Measurements from ENCODE around the gene MOB1B.
"Not testable (repeated sequence)": the region's sequence is repeated elsewhere in the genome, so short reads cannot be mapped to it uniquely, and the experiment has no call there.

Gene MOB1B

GRCh38 chr4:70901984-70902576 is at the start of gene MOB1B:
TSS of gene MOB1B (plus strand) at chr4:70902369. CDS start at chr4:70902537, 168 bp downstream.
- in situ Hi-C loops (cut with HindIII; ENCODE audit: low sequenced_read_pairs): no loop called here

GRCh38 chr4:70855464-70855863 is 46.7 kb upstream of the MOB1B start:
- in situ Hi-C loops (cut with HindIII; ENCODE audit: low sequenced_read_pairs): no loop called here

- in situ Hi-C loops (cut with HindIII; ENCODE audit: low sequenced_read_pairs): no loop called here
These were observed 43.7 kb upstream of the MOB1B start for GRCh38 chr4:70858454-70858853.

DNA sequence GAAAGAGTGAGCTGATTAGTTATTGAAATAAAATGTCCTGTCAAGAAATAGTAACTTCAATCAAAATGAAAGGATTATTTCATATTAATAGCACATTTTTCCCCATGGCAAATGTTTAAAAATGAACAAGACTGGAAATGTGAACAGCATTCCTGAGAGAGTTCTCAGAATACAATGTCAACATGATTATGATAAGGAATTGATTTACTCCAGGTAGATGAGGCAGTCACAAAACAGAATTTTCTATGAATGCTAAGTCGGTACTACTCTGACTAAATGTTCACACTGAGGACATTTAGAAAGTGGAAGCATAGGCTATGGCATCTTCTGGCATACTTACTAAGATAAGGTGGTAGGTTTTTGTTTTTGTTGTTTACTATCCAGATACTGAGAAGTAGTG is 43.1 kb upstream of the MOB1B start:
- in situ Hi-C loops (cut with HindIII; ENCODE audit: low sequenced_read_pairs): no loop called here

DNA sequence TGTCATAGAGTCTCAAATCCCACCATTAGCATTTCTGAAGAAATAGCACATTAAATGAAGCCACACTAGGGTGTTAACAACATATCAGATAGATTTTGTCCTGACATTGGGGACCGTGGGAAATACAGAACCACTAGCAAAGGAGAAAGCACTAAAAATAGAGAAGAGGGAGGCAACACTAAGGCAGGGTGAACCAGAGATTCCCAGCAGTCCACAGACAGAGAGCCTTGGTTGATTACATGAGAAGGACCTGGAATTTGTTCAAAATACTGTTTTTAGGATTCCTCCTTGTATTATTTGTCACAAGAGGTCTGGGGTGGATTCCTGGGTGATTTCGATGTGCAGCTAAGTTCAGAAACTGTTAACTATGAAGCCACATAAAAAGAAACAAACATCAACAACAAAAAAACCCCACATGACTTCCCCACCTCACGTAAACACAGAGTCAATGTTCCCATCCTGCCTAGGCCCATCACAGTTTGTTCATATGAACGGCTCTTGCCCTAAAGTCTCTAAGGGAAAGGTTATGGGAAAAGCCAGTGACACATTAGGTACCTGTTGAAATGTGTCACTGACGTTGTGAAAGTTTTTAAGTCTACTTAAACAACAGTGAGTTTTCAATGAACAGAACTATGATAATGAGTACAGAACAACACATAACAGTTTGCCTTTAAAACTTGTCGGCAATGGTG is 38.9 kb upstream of the MOB1B start:
- in situ Hi-C loops (cut with HindIII; ENCODE audit: low sequenced_read_pairs): no loop called here

GRCh38 chr4:70868778-70869177 is 33.4 kb upstream of the MOB1B start:
- in situ Hi-C loops (cut with HindIII; ENCODE audit: low sequenced_read_pairs): no loop called here

- in situ Hi-C loops (cut with HindIII; ENCODE audit: low sequenced_read_pairs): no loop called here
These were observed 29.0 kb upstream of the MOB1B start for GRCh38 chr4:70873216-70873615.

DNA sequence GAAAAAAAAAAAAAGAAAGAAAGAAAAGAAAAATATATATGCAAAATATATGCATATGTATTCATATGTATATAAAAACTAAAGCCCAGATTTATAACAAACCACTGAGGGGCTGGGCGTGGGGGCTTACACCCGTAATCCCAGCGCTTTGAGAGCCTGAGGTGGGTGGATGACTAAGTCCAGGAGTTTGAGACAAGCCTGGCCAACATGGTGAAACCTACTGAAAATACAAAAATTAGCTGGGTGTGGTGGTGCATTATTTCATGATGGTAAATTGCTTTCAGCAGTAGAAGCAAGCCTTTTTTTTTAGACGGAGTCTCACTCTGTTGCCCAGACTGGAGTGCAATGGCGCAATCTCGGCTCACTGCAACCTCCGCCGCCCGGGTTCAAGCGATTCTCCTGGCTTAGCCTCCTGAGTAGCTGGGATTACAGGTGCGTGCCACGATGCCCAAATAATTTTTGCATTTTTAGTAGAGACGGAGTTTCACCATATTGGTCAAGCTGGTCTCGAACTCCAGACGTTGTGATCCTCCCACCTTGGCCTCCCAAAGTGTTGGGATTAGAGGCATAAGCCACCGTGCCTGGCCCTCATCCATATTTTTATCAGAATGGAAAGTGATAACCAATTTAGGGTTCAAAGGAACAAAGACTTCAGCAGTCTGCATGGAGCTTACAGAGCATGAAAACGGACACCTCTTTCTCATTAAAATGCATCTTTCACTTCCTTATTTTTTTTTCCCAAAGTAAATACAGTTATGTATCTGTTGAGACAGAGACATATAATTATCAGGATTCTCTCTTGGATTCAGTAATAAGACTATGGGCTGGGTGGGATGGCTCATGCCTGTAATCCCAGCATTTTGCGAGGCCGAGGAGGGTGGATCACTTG is 27.7 kb upstream of the MOB1B start:
- in situ Hi-C loops (cut with HindIII; ENCODE audit: low sequenced_read_pairs): no loop called here

DNA sequence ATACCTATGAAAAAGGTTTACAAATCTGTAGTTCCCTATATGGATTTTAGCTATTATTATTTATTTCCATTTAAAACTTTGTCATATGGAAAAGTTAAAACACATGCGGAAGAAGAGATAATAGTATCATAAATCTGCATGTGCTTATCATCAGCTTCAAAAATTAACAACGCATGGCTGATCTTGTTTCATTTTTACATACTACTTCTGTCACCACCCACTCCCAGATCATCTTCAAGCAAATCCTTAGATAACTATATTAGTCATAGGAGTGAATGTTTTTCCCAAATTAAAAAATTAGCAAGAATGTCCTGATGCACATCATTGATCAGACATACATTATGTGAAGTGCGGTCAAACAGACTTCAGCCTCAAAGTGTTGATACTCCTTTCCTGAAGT is 24.6 kb upstream of the MOB1B start:
- in situ Hi-C loops (cut with HindIII; ENCODE audit: low sequenced_read_pairs): no loop called here

DNA sequence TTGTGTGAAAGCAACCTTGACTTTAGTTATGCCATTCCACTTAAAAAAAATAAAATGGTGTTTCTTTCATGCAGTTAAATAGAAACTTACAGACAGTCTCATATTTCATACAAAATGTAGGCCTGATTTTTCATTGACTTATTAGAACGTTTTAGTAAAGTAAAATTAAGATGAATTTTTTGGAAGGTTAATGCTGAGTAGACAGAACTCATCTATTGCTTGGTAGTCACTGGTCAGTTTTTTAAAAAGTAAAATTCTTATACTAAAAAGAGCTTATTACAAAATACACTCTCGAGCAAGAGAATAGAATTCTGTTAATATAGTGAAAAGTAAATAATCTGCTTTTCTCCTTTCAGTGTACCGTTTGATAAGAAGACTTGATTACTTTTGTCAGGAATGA is 21.4 kb upstream of the MOB1B start:
- in situ Hi-C loops (cut with HindIII; ENCODE audit: low sequenced_read_pairs): no loop called here

GRCh38 chr4:70885174-70885573 is 17.0 kb upstream of the MOB1B start:
- in situ Hi-C loops (cut with HindIII; ENCODE audit: low sequenced_read_pairs): no loop called here

DNA sequence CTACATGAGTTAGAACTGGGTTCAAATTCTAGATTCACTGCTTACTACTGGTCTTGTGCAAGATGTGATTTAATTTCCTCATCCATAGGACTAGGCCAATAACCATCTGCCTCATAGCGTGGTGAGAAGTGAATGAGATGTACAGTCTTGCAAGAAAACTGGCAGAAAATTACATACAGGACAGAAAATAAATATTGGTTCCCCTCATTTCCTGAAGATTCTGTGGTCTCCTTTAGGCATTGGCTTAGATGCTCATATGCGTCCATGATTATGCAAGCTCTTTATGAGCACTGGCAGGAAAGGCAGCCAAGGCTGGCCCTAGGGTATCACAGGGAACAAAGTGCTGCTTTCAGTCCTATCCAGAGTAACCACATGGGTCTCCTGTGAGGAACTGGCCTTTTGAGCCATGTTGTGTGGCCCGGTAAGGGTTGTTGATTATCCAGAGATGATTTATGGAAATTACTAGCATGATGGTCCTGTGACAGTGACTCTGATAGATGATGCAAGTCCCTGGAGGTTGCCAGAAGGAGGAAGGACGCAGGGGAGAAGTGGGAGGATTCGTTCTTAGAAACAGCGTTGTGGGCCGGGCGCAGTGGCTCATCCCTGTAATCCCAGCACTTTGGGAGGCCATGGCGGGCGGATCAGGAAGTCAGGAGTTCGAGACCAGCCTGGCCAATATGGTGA is 9.9 kb upstream of the MOB1B start:
- in situ Hi-C loops (cut with HindIII; ENCODE audit: low sequenced_read_pairs): no loop called here

- in situ Hi-C loops (cut with HindIII; ENCODE audit: low sequenced_read_pairs): no loop called here
These were observed 8.4 kb upstream of the MOB1B start for GRCh38 chr4:70893790-70894189.

GRCh38 chr4:70895405-70895804 is 6.8 kb upstream of the MOB1B start:
- in situ Hi-C loops (cut with HindIII; ENCODE audit: low sequenced_read_pairs): no loop called here

- in situ Hi-C loops (cut with HindIII; ENCODE audit: low sequenced_read_pairs): no loop called here
These were observed 6.2 kb upstream of the MOB1B start for GRCh38 chr4:70895811-70896491.

DNA sequence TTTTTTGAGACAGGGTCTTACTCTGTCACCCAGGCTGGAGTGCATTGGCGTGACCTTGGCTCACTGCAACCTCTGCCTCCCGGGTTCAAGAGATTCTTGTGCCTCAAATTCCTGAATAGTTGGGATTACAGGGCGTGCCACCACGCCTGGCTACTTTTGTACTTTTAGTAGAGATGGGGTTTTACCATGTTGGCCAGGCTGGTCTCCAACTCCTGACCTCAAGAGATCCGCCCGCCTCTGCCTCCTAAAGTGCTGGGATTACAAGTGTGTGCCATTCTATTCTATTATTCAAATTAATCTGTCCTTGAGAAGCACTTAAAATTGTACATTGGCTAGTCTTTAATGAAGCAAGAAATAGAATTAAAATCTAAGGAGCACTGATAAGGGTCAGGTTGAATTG is 3.6 kb upstream of the MOB1B start:
- in situ Hi-C loops (cut with HindIII; ENCODE audit: low sequenced_read_pairs): not testable (repeated sequence)

DNA sequence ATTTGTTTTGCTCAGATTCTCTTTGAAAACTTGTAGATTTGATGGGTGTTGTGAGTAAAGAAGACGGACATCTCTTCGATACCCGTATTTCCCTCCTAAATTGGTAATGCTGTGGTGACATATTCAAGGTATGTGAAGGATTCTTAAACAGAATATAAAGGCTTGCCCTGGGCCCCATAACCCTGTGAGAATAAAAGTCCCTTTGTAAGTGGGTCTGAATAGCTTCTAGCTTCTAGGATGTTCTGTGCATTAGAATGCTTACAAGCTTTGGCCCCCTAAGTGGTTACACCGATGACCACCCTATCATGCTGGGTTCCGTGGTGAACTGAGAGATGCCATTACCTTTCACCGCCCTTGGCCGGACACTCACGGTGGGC is 574 bp upstream of the MOB1B start:
- in situ Hi-C loops (cut with HindIII; ENCODE audit: low sequenced_read_pairs): no loop called here

DNA sequence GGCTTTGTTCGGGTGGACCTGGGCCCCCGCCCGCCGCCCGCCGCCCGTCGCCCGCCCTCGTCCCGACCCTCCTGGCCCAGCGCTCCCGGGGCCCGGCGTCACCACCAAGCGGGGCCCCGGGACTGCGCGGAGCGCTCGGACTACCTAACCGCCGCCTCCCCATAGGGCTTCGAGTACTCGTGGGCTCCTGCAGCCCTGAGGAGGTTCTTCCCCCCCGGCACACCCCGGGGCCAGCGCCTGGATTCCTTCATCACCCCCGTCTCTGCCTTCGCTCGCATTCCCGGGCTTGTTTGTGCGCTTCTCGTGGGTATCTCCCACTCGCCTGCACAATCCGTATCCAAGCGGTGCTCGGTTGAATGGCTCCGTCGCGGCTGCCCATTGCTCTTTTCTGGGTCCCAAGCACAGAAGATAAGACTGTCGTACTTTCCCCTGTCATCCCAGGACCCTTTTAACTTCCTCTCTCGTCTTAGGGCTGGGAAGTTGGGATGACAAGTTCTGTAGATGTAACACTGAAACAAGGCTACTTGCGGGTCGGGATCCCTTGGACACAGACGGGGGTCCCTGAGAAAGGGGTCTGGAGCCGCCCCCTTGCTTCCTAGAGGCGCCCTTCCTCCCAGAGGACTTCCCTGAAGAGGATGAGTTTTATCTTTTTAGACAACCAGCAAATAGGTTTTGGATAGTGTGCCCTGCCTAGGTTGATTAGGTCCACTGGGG is 565 bp downstream of the MOB1B start:
- in situ Hi-C loops (cut with HindIII; ENCODE audit: low sequenced_read_pairs): no loop called here

DNA sequence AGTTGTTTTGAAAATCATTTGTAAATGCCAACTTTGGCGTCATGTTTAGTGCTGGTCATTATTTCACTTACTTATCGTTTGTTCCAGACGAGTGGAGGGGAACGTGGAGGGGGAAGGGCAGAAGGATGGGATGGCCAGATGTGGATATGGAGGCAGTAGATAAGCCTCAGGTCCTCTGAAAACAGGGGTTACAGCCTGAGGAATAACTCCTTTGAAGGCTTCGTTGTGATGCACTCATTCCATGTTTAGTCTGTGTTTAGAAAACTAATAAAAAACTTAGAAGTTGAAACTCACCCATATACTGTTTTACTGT is 1.1 kb downstream of the MOB1B start:
- in situ Hi-C loops (cut with HindIII; ENCODE audit: low sequenced_read_pairs): no loop called here

GRCh38 chr4:70908993-70909556 is 6.9 kb downstream of the MOB1B start:
- in situ Hi-C loops (cut with HindIII; ENCODE audit: low sequenced_read_pairs): no loop called here

All from endothelial cell of hepatic sinusoid (primary cell).